ENCODE data around the gene GMPR2.

DNA sequence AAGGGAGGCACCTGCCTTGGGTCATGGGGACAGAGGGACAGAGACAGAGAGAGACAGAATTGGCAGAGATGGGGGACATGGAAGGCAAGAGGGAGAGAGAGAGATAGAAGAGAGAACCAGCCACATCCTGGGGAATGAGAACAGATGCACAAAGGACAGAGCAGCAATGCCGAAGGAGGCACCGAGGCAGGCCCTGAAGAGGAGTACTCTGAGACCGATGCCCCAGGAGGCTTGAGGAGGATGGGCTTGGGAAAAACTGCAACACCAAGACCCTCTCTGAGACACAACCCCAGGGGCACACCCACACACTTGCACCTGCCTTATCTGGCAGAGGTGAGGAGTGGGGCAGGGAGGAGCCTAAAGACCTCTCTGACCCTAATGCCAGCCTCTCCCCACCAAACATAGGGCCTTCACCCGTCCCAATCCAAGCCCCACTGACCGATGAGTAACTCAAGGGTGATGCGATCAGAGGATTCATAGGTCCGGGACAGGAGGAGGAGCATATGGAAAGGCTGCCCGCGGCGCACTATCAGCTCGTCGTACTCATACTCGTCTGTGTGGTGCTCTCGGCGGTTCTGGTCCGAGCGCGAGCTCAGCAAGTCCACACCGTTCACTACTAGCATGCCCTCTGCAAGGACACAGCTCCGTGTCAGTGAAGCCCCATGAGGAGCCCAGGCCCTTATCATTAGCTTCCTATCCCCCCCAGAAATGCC, 28.7 kb downstream of the GMPR2 start:
- TF ChIP-seq, protein P1, sequence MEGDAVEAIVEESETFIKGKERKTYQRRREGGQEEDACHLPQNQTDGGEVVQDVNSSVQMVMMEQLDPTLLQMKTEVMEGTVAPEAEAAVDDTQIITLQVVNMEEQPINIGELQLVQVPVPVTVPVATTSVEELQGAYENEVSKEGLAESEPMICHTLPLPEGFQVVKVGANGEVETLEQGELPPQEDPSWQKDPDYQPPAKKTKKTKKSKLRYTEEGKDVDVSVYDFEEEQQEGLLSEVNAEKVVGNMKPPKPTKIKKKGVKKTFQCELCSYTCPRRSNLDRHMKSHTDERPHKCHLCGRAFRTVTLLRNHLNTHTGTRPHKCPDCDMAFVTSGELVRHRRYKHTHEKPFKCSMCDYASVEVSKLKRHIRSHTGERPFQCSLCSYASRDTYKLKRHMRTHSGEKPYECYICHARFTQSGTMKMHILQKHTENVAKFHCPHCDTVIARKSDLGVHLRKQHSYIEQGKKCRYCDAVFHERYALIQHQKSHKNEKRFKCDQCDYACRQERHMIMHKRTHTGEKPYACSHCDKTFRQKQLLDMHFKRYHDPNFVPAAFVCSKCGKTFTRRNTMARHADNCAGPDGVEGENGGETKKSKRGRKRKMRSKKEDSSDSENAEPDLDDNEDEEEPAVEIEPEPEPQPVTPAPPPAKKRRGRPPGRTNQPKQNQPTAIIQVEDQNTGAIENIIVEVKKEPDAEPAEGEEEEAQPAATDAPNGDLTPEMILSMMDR (IDR thresholded peaks at IDR 0.05) = no peak
- TF ChIP-seq POLR2A (IDR thresholded peaks at IDR 0.05) = no peak

All from thyroid gland (tissue), 4 donors.